Activated CD8-positive, alpha-beta memory T cell treated with anti-CD3 and anti-CD28 coated beads for 24 hours (primary cell): ENCODE data around the gene TOB2.
"Not testable (repeated sequence)": the region's sequence is repeated elsewhere in the genome, so short reads cannot be mapped to it uniquely, and the experiment has no call there.

Experiments used
- DNase-seq: peaks from one replicate; pipeline ENCODE4 v3.0.0-alpha.2; 2020

Gene TOB2

GRCh38 chr22:41425660-41426365 is 20.8 kb downstream of the TOB2 start:
- DNase-seq, result no peak

DNA sequence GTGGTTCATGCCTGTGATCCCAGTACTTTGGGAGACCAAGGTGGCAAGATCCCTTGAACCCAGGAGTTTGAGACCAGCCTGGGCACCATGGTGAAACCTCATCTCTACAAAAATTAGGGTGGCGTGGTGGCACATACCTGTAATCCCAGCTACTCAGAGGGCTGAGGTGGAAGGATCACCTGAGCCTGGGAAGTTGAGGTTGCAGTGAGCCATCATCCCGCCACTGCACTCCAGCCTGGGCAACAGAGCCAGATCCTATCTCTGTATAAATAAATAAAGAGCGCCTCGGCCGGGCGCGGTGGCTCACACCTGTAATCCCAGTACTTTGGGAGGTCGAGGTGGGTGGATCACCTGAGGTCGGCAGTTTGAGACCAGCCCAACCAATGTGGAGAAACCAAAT is 27.9 kb downstream of the TOB2 start:
- DNase-seq, result no peak

DNA sequence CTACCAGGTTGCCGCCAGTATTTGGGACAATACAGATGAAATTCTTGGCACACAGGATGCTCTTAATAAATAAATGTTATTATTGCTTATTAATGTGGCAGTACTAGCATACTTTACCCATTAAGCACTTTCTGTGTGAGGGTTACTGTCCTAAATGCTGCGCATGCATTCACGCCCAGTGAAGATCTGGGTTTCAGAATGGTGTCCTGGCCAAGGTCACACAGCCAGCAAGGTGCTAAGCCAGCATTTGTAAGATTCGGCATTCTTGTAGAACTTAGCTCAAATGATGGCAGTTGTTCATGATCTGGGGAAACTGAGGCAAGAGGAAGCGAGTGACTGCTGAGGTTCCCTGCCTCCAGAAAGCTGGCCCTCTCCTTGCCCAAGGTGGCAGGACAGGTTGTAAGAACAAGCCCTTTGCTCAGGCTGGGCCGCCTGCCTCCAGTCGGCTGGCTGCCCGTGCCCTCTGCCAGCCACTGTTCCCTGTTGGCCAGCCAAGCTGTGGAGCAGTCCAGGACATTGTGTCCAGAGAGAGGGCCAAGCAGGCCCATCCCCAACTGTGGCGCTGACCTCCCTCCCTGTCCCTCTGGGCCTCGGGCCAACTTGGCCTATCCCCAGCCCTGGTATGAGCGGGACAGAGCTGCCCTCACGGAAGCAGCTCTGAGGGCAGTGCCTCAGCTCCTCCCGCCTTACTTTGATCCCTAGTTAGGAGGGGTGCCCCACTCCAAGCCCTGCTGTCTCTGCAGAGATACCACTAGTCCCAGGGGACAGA is 28.8 kb downstream of the TOB2 start:
- no peak for DNase-seq

DNA sequence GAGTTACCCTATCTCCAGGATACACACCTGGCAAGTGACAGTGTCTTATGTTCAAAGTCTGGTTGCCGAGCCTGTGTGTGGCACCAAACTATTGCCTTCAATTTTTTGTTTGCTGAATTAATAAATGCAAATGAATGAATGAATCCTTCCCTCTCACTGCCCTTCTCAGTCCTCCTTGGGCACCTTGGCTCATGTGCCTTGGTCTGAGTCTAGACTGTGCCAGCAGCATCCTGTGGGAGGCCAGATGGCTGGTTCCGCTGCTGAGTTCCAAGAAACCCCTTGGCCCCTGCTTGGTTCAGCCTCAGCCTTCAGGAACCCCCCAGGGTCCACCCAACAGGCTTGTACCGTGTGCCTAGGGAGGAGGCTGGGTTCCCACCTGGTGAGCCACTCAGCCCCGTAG is 31.0 kb downstream of the TOB2 start:
- DNase-seq, result no peak

DNA sequence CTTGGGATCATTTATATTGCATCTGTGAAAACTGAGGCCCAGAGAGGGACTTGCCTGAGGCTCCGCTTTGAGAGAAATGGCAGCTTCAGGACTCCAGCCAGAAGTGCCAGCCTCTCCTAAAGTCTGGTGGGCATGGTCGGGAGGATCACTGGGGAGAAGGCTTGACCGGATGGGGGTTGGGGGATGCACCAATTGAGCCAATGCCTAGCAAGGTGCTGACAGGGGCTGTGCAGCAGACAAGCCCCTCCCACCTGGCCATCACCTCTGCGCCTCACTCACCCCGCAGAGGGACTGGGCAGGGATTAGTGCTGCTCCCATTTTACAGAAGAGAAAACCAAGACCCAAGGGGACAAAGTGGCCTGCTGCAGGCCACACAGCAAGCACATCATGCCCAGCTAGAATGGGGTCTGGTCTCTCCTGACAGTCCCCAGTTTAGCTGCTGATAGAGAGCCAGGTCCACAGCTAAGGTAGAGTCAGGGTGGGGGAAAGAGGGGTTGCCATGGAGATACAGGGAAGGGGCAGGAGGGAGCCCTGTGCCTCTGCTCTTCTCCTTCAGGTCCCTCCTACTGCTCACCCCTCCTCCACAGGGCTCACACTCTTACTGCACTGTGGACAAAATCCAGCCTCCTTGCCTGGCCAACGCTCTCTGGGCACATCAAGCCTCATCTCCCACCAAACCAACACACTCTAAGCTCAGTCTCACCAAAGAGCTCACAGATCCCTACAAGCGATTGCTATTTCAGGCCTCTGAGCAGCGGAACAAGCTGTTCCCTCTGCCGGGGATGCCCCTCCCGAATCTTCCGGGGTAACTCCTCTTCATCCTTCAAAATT is 35.4 kb downstream of the TOB2 start:
- DNase-seq, result no peak

DNA sequence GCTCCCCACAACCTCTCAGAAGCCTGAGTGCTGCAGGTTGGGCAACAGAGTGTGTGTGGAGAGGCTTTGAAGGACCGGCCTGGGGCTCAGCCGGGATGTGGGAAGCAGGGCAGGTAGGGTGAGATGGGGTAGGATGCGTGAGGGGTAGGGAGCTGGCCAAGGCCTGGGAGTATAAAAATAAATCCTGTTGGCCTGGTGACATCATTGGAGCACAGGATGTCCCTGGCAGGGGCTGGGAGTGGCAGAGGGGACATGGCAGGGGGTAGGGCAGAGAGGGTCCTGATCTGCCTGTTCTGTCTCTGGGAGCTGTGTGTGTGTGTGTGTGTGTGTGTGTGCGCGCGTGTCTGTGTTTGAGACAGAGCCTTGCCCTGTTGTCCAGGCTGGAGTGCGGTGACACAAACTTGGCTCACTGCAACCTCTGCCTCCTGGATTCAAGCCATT is 36.3 kb downstream of the TOB2 start:
- DNase-seq, result no peak

GRCh38 chr22:41408665-41409064 is 37.9 kb downstream of the TOB2 start:
- DNase-seq, result no peak

DNA sequence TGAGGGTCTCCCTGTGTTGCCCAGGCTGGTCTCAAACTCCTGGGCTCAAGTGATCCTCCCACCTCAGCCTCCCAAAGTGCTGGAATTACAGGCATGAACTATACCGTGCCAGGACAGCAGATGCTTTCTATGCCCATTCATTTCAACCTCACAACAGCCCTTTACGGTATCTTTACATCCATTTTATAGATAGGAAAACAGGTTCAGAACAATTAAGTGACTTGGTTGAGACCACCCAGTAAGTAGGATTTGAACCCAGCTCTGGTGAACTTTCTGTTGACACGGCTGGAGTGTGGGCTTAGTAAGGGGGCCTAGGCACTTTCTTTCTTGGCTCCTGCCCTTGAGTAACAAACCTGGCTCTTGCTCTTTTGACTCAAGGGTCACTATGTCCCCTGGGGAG is 39.2 kb downstream of the TOB2 start:
- no peak for DNase-seq

GRCh38 chr22:41406410-41406809 is 40.2 kb downstream of the TOB2 start:
- no peak for DNase-seq

DNA sequence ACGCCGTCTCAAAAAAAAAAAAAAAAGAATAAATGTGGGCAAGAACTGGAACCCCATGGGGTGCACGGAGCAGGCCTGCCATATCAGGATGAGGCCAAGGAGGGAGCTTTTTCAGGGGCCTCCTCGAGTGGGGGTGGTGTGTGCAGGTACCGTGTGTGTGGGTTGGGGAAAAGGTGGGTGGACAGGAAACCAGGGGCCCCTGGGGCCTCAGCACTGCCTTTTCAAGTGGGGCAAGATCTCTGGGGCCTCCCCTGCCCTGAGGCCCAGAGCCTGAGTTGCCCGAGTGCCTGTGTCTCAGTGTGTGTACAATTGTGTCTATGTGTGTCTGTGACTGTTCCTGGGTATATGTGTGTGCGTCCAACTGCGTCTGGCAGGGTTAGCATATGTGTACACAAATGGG is 41.0 kb downstream of the TOB2 start:
- DNase-seq, result peak; percentile 68

- DNase-seq, result peak; percentile 90
Measured at GRCh38 chr22:41403532-41404318, 42.9 kb downstream of the TOB2 start.

GRCh38 chr22:41402851-41403250 is 43.8 kb downstream of the TOB2 start:
- DNase-seq, result not testable (repeated sequence)

DNA sequence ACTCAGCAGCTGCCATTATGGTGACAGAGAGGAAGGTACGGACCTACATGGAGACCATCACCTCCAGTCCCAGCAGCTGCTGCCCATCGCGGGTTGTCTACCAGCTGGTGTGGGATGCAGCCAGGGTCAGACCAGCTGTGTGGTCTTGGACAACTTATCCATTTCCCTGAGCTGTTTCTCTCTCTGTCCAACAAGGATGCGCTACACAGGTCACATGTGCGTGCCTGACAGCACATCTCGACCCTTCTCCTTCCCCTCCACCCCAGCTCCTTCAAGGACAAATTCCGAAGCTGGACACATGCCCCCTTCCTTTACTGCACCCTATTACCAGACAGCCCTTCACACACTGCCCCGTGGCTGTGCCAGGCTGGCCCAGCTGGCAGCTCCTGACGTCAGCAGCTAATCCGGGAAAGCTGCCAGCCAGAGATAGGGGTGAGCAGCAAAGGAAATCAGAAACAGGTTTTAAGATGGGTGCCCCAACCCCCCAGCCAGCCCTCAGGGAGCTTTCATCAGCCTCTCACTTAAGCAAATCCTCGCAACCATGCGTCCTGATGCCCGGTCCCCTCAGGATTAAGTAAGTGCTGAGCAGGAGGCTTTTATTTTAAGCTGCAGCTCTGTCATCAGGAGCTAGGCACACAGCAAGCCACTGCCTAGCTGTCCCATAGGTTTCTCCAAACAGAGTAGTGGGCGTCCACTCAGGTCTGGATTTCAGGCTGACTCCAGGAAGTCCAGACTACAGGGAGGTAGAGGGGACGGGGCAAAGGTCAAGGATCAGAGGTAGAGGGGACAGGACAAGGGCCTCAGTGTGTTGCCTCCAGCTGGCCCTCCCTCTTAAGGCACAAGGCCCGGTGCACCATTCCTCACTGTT is 44.6 kb downstream of the TOB2 start:
- no peak for DNase-seq

- DNase-seq, result no peak
Measured at GRCh38 chr22:41398921-41399320, 47.7 kb downstream of the TOB2 start.

DNA sequence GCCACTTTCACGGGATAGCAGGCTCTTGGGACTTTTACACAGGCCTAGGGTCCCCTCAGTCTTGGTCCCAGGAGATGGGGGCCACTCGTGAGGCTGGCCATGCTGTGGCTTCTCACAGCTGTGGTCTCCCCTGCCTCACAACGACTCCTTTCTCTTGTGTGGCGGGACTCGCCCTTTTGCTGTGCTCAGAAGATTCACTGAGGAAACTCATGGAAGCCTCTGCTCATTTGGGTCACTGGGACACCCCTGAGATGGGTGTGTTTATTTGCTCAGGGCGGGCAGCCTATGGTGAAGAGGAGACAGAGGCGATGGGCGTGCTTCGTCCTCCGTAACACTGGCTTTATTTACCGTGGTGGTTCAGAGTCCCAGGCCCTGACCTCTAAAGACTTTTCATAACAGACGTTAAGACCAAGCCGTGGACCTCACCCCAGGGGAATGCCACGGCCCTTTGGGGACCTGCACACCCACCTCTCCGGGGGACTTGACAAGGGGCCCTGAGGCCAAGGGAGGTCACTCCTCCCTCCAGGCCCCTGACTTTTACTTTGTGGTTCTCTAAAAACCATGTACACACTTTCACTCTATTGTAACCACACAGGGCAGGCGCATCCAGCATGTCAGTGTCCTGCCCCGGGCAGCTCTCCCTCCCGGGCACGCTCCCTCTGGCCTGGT is 49.3 kb downstream of the TOB2 start:
- no peak for DNase-seq

DNA sequence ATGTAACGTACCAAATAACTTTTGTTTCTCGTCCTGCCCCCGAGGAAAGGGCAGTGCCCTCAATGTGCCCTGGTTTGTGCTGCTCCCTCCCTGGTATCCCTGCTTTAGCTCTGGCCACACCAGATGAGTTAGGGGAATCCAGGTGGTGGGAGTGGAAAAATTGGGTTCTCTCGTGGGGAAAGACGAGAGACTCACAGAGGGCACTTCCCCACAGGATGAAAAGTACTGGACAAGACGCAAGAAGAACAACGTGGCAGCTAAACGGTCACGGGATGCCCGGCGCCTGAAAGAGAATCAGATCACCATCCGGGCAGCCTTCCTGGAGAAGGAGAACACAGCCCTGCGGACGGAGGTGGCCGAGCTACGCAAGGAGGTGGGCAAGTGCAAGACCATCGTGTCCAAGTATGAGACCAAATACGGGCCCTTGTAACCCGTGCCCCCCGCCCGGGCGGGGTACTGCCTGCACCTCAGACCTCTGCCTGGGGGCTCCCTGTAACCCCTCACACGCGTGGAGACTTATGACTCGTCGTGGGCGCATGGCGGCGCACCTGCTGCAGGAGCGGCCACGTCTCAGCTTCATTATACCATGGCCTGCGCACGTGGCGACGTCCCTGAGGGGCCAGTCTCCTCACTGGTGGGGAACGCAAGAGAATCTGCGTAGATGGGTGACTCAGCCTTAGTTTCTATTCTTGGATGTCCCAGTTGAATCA is 50.9 kb downstream of the TOB2 start:
- no peak for DNase-seq

DNA sequence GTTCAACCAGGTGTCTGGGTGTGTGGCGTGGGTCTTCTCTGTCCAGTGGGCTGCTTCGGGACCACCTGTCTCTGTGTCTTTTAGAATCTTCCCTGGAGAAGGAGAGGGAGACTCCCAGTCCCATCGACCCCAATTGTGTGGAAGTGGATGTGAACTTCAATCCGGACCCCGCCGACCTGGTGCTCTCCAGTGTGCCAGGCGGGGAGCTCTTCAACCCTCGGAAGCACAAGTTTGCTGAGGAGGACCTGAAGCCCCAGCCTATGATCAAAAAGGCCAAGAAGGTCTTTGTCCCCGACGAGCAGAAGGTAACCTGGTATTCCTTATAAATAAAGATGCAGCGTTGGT is 52.6 kb downstream of the TOB2 start:
- no peak for DNase-seq

DNA sequence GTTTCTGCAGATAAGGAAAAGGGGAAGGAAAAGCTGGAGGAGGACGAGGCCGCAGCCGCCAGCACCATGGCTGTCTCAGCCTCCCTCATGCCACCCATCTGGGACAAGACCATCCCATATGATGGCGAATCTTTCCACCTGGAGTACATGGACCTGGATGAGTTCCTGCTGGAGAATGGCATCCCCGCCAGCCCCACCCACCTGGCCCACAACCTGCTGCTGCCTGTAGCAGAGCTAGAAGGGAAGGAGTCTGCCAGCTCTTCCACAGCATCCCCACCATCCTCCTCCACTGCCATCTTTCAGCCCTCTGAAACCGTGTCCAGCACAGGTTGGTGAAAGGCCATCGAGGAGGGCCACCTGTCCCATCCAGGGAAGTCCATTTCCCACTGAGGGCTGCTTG is 59.3 kb downstream of the TOB2 start:
- DNase-seq, result no peak

GRCh38 chr22:41384128-41384527 is 62.5 kb downstream of the TOB2 start:
- DNase-seq, result no peak
